22Rv1 (cell line): ENCODE measurements around the gene PXDN.

Experiments
- ZFX ChIP-seq: fragments of 450-650 bp; IDR thresholded peaks from 2 replicates; pipeline ENCODE4 v1.6.1; 2017; ENCODE audit warnings: antibody characterized with exemption, borderline replicate concordance
- TF ChIP-seq, protein P1 (sequence below): fragments of 450-650 bp; IDR thresholded peaks from 2 replicates; pipeline ENCODE4 v1.5.1; 2017; ENCODE audit warnings: mild to moderate bottlenecking

DNA sequence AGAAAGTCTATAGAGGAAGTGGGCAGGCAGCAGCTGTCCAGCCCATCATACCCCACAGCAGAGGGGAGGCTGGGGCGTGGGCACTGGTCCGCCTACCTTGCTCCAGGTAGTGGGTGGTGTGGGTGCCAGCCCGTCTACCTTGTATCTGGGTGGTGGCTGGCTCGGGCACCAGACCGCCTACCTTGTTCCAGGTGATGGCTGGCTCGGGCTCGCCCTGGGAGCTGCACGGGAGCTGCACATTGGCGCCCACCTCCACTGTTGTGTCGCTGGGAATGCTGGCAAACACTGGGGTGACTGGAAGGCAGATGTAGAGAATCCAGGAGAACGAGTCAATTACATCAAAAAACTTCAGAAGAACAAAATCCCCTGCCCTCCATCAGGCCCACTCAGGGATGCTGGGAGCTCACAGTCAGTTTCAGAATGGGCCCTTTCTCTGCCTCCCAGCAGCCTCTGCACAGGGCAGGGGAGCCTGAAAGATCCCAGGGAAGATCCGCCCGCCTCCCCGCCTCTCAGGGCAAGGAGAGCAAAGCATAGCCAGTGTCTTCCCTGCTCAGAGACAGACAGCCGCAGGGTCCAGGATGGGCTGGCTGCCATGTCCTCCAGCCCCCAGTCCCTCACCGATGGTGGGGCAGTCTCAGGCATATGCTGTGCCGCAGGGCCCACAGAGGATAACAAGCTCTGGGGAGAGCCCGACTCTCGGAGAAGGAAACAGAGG is 82.3 kb downstream of the PXDN start:
- TF ChIP-seq, protein P1, sequence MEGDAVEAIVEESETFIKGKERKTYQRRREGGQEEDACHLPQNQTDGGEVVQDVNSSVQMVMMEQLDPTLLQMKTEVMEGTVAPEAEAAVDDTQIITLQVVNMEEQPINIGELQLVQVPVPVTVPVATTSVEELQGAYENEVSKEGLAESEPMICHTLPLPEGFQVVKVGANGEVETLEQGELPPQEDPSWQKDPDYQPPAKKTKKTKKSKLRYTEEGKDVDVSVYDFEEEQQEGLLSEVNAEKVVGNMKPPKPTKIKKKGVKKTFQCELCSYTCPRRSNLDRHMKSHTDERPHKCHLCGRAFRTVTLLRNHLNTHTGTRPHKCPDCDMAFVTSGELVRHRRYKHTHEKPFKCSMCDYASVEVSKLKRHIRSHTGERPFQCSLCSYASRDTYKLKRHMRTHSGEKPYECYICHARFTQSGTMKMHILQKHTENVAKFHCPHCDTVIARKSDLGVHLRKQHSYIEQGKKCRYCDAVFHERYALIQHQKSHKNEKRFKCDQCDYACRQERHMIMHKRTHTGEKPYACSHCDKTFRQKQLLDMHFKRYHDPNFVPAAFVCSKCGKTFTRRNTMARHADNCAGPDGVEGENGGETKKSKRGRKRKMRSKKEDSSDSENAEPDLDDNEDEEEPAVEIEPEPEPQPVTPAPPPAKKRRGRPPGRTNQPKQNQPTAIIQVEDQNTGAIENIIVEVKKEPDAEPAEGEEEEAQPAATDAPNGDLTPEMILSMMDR: no peak
- TF ChIP-seq ZFX: no peak
